Muscle of back (tissue), 11 donors: ENCODE data around the gene GGACT. TPM values are rescaled to one million over a fixed set of nuclear protein-coding genes. Genes with fewer than 3 reads are reported as not detected.

ENCODE experiments used
- DNase-seq, 3 donors: peaks; one replicate each; pipeline versions ENCODE4 v3.0.0 to v3.0.0-alpha.2; 2013
- polyA plus RNA-seq, 10 donors: library from polyadenylated mRNA; unstranded; fragments of 120-200 nt; gene quantifications; one replicate each; pipeline ENCODE4 v1.2.1, GENCODE V29; 2013; ENCODE audit not compliant: insufficient read length in 10 of 10

The GGACT gene
- polyA plus RNA-seq, 10 donors: 1.9 to 3.6 (median 2.5) TPM

DNA sequence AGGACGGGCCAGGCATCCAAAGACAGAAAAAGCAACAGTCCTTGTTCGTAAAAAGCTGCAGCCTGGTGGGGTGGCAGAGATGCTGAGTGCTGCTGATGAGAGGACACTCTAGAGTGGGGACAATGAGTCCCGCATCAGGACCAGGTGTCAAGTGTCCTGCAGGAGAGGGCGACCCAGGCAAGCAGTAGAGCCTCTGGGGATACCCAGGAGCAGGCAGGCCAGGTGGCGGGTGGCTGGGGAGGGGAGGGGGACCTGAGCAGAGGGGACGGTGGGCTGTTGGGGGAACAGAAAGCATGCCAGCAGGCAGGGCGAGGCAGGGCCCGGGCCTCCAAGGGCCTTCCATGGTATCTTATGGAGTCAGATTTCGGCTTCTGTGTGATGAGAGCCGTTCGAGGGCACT is 35.8 kb downstream of the GGACT start:
- no peak for DNase-seq

DNA sequence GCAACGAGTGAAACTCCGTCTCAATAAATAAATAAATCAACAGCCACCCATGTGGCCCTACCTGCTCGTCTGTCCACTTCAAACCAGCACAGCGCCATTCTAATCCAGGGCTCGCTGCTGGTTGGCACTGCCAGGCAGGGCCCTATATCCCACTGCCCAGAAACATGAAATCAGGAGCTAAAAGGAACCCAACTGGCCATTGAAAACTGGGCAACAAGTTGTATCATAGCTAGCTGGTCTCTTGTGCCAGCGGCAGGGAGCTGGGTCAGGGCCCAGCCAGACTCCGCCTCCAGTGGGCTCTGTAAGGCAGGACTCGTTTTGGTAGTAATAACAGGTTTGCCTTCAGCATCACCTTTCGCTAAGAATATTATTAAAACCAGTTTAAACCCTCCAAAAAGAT is 39.3 kb downstream of the GGACT start:
- no peak for DNase-seq

DNA sequence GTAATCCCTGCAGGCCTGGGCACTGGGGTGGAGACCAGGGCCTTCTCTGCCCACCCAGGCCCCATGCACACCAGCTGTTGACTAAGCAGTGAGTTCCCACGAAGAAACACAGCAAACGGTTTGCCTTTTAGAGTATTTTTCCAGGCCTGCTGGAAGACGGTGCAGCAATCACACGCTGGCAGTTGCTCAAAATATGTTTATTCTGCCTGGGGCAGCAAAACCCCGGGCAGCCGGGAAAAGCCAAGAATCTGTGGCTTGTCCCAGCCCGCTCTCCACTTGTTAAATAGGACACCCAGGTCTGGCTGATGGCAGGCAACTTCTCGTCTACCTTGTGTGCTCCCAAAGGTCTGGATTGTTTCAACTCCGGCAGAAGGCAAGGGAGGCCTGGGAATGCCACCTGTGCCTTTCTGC is 40.8 kb downstream of the GGACT start:
- peak in 2 of 3 donors; percentile 20 to 52 for DNase-seq

DNA sequence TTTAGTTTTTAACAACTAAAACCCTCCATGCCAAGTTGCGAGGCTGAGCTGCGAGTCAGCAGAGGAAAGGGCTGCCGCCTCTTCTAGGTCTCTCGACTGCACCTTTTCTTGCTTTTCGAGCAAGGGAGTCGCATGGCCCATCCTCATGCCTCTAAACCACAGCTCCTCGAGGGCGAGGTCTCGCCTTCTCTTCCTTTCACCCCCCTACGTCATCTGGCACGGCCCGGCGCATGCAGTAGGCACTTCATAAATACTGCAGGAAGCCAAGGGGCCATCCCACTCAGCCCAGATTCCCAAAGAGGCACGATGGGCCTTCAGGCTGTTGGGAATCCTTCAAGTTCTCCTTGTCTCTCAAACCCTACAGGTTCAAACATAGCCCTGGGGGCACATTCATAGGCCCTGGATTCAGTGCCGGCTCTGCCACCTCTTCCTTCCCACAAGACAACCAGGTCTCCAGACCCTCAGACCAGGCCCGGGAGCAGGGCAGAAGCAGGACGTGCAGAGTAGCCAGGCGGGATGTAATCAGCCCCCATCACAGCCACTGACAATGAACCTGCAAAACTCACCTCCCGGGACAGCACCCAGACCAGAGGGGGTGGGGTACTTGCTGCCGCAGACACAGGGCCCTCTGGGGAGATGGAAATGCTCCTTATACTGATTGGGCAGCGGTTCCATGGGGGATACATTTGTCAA is 41.7 kb downstream of the GGACT start:
- DNase-seq: no peak

DNA sequence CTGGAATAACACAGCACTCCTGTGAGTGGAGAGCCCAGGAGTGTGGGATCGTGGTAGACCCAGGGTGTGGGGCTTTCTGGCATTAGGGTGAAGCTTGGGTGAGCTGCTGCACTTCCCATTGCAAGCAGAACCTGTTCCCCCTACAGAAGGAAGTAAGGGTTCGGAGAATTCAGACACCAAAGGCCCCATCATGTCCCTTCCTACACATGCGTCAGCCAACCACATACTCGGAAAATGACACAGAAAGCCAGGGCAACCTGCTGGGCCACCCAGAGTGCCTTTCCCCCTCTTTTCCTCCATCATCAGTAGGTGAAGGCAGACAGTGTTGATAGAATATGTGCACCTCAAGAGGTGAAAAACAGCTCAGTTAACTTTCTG is 42.9 kb downstream of the GGACT start:
- DNase-seq: no peak

DNA sequence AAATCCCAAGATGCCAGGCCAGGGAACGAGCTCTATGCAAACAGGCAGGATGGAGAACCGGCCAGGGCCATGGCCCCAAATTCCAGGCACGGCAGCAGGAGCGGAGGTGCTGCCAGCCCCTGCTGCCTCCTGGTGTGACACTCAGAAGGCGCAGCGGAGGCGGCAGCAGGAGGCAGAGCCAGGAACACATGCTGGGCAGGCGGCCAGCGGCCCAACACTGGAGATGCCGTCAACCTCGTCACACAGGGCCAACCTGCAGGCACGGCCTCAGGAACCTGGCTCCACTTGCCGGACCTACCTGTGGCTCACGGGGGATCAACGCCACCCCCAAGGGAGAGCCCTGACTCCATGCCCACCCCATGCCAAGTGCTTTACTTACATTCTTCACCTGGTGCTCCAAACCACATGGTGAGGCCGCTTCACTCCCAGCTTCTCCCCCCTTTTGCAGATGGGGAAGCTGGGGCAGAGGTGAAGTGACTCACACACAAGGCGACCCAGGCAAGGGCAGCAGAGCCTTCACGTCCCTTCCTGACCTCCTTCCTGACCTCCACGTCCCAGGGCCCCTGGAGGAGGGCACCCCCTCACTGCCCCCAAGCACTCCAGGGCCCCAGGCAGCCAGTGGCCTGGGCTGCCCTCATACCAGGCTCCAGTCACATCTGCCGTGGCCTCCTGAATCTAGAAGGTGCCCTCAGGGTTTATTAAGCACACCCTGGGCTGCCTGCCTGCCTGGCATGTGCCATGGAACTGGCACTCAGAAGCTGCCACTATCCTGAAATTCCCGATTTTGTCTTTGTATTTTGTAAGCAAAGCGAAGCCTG is 43.5 kb downstream of the GGACT start:
- DNase-seq: no peak

DNA sequence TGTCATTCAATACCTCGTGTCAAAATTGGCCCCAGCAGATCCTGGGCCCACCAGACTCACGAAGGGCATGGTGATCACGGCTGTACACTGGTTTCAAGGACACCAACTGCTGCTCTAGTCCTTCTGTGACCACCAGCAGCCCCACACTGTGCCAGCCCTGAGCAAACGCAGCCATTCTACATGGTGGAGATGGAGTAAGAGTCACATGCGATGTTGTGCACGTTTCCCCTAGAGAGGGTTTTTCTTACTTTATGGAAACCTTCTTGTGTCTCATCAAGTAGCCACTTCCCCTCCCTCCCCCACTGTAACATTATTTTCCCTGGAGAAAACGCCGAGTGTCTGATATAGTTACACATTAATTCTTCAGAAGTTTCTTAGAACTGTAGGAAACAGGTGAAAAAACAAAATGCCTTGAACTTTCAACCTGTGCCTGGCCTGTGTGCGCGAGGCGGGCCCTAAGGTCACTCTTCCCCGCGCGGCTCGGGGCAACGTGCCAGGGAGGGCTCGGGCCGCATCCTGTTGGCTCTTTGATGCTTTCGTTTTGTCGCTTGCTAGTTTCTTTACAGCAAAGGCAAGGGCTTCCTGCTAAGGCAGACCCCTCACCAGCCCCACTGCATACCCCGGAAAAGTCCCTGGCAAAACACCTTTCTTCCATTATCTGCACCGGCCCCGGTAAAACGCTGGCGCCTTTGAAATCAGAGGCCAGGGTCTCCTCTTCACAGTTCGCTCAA is 44.6 kb downstream of the GGACT start:
- DNase-seq: no peak

DNA sequence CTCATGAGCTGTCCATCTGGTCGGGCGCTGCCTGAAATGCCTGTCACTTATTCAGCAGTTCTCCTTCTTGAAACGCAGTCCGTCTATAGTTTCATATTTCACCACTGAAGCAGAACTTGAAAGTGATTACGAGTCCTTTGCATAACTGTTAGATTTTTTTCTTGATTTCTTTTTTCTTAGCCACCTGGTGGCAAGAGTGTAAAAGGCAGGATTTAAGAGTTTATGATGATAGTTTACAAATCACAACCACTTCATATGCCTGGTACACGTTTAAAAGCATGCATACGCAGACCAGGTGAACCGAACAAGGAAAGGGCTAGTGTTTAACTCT is 45.8 kb downstream of the GGACT start:
- peak in 2 of 3 donors; percentile 15 to 47 for DNase-seq

DNA sequence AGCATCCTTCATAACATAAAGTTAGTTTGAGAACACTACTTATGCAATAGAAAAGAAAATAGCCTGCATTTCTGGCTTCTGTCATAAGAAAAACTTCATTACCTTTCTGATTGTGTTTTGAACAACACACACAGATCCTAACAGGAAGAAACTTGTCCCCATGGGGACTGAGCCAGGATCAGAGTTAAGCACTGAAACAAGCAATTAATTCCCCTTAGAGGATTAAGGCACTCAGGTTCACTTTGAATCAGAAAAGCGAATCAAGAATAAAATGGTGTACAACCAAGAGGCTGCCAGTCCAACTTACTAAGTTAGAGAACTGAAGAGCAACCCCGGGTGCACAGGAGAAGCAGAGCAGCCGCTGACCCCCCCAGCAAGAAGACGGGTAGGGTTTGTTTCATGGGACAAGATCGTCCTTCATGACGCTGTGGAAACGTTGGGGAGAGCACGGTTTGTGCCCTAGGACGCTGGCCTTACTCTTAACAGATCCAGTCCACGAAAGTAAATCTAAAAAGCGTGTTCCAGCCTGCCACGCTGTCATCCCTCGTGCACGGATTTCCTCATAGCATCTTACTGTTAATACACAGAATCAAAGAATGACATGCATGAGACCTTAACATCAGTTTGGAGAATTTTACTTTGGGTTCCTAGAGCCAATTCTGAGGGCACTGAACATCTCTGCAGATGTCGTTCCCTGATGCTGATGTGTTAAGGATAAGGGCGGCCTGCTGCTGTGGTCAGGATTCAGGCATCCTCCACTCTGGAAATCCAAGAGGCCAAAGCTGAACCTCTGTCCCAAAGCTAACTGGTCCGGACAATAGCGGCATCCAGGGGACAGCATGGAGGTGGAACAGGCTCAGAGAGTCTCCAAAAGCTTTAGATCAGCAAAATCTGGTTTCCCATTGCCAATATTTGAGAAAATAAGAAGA is 46.4 kb downstream of the GGACT start:
- DNase-seq: no peak

DNA sequence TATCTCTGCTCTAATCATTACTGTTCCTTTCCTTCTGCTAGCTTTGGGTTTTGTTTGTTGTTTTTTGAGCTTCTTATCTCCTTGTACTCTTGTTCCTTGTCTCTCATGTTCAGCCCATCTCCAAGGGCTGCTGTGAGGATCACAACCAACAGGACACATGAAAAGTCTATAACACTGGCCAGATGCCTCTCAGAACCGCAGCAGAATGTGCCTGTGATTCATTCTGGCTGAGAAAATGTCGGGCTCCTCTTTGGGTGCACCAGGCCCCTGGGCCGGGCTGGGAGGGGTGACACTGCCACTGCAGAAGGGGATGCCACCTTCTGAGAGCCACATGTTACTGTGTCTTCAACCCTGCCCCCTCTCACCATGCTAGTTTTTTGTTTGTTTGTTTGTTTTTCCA is 48.0 kb downstream of the GGACT start:
- no peak for DNase-seq

DNA sequence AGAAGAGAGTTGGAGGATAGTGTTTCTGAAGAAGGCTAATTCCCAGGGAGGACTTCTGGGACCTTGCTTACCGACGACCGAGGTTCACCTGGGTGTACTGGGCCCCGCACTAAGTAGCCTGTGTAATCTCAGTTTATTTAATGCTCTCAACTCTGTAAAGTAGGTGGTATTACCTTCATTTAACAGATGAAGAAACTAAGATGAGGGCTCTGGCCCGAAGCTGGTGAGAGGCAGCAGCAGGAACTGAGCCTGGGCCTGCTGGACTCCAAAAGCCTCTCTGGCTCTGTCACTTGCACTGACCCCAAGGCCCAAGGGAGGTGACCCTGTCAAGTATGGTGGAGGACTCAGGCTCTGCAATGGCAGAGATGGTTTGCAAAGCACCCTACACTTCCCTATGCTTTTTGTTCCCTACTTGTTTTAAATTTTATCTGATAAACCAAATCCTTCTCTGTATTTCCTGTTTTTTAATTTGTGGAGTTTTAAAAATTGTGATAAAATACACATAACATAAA is 50.6 kb downstream of the GGACT start:
- DNase-seq: no peak

DNA sequence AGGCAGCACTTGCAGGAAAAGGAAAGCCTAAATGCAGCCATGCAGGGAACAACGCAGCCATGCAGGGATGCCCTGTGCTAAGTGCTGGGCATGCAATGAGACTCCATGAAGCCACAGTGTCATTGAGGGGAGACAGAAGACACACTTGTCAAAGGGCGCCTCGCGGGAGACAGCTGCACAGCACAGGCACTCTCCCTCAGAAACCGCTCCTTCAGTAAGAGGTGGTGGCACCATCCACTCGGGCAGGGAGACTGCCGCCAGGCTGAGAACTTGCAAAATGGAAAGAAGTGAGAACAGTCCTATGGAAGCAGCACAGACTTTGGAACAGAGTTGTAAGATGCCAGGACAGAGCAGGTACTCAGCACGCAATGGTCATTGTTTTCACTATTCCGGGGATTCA is 51.1 kb downstream of the GGACT start:
- DNase-seq: no peak

DNA sequence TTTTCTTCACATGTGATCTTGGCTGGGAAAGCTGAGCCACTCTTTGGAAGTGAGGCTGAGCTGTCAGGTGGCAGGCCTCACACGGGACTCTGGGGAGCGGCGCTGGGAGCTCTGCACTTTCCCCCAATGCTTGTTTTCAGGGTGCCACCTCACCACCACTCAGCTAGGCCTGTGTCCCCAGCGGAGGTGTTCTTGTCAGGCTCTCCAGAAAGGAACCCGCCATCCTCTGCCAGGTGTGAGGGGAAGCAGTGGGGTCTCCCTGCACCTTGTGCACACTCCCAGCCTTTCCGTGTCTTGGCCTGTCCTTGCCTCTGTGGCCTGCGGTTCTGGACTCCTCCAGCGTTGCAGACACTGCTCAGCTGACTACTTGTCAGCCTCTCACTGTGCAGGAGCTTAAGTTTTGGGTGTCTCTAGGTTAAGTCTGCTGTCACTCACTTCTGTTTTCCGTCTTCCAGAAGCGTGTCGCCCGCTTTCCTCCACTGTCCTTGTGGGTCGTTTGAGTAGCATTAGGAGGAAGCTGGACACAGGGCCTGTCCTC is 51.9 kb downstream of the GGACT start:
- DNase-seq: no peak

DNA sequence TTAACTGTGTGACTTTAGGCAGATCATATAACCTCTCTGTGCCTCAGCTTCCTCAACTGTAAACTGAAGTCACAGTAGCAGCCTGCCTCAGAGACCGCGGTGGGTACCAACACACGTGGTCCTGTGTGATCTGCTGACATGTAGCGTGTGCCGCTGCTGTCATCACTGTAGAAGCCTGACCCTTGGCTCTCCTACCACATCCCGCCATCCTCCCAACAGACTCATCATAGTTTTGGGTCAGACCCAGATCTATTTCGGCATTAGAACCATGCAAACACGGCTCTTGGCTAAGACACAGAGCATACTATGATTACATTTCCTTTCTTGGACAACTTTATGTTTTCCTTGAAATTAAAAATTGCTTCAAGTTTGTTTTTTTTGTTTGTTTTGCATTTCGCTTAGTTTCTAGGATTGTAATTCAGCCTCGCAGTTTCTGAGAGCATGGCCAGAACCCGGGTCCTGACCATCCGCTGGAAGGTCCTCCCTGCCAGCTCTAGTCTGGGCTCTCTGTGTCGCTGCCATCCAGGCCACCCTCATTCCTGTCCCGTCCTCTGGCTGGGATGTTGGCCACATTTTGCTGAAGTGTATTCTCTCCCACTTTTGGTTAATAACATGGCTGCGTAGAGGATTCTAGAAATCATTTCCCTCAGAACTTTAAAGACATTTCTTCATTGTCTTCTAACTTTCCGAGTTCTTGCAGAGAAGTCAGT is 53.0 kb downstream of the GGACT start:
- DNase-seq: peak in 2 of 3 donors; percentile 22 to 59

DNA sequence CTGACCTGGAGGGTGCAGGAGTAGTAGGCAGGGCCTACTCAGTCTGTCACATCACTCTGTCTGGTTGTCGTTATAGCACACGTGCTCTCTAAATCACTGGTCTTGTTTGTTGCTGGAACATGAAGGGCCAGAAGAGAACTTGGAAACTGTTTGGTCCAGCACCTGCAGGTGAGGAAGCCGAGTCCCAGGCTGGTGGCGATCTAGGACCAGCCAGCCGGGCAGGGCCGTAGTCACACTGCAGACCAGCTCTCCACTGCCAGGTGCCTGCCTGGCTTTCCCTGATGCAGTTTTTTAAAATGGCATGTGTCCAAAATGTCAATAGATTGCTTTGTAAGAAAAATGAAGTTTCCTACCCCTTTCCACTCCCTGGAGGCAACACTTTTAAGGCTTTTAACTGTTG is 53.7 kb downstream of the GGACT start:
- DNase-seq: no peak

DNA sequence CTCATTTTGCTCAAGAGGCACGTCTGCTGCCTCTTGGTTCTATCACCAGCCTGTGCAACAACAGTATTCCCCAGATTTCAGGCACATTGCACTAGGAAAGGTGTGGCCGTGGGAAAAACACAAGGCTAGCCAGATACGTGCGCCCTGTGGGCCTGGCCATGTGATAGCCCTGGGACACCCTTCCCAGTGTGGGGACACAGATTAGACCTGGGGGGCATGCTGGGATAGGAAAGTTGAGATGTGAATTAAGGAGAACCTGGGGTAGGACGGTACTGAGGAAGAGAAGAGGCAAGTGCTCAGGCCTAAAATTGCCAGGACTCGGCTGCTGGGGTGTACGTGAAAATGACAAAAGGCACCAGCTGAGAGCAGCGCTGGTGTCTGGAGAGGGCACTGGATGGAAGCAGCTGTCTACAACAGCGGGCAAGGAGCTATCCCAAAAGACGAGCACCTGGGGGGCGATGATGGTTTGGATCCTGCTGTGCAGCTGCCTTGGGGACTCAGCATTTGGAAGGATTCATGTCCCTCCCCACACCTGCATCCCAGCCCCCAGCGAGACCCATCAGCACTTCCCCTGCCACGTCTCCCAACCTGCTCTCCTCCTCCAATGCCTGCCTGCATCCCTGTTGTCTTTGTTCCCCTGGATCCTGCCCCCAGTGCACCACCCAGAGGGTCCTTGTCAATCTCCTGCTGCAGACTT is 54.3 kb downstream of the GGACT start:
- no peak for DNase-seq

DNA sequence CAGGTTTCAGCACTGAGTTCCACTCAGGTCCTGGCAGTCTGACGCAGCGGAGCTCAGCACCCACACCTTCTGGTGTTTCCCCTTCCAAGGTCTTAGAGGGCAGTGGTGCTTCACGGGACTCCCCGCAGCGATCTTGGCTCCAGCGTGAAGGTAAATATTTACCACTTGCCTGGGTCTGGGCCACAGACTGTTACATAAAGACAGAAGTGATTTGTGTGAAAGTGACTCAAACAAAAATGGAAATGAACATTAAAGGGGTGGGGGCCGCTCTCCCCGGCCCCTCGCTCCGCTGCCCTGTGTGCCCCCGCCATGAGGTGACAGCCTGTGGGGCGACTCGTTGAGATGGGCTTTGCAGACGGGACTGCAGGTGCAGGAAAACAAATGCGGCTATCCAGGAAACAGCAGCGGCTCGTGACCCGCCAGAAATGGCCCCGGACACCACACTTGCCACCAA is 55.0 kb downstream of the GGACT start:
- DNase-seq: no peak

DNA sequence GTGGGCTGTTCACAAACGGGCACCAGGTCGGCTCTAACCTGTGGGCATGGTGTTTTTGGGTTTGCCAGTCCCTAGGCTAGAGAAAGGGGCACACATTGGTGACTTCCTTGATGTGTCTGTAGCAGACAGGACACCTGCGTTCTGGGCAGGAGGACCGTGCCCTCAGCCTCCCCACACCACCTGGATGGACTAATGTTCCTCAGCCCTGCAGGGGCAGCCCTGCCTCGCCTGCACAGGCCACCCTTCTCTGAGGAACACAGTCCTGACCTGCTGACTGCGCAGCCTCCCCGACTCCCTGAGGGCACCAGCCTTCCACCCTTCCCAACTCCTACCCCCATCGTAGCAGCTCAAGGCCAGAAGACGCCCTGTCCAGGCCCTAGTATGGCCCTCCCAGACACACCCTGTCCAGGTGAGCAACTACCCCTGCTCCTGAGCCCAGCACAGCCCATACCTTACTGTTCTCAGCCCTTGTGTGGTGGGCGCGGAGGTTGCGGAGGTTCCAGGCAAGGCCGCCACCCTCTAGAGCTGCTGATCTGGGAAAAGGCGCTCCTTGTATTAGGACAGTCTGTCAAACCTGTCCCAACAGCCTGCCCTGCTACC is 55.7 kb downstream of the GGACT start:
- DNase-seq: no peak

DNA sequence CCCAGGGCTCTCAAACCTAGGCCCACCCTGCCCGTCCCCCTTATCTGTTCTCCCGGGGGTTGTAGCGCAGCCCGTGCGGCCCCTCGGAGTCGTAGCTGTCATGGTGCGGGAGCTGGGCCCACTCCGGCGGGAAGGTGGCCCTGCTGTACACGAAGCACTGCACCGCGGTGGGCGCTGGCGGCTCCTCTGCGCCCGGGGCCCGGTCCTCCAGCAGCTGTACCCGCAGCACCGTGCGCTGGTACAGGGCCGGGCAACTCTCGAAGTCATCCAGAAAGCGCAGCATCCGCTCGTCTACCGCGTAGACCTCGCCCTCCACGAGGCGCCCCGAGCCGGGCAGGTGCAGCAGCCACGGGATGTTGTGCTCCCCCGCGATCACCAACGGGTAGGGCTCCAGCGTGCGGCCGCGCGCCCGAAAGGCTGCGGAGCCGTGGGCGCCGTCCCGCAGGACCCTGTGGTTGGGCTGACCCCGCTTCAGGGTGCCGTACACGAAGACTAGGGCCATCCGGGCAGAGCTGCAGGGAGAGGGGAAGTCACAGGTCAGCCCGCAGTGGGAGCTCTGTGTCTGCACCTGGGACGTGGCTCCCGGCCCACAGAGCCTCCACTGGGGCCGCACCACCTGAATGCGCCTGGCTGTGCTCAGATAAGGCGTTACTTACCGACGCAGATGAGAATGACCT is 56.4 kb downstream of the GGACT start:
- no peak for DNase-seq
